HepG2 (cell line): ENCODE measurements around the gene PHLDB1. TPM values are rescaled to one million over a fixed set of nuclear protein-coding genes. Genes with fewer than 3 reads are reported as not detected.

ENCODE experiments used
- AHDC1 ChIP-seq: sonication (generic); formaldehyde crosslinking; IDR thresholded peaks from 2 replicates; pipeline ENCODE4 v1.5.1; 2020; ENCODE audit warnings: mild to moderate bottlenecking, missing genetic modification reagents, borderline replicate concordance
- ATF5 ChIP-seq: sonication (generic); formaldehyde crosslinking; IDR thresholded peaks from 2 replicates; pipeline ENCODE4 v1.4.0; 2020; ENCODE audit warnings: mild to moderate bottlenecking, low read depth, missing genetic modification reagents
- CC2D1A ChIP-seq: sonication (generic); formaldehyde crosslinking; IDR thresholded peaks from 2 replicates; pipeline ENCODE4 v1.8.1; 2023; ENCODE audit warnings: mild to moderate bottlenecking, missing genetic modification reagents
- ELF3 ChIP-seq: IDR thresholded peaks from 2 replicates; pipeline ENCODE4 v1.6.1; 2016; ENCODE audit warnings: missing genetic modification reagents, missing compliant biosample characterization
- ELK4 ChIP-seq: sonication (generic); formaldehyde crosslinking; IDR thresholded peaks from 2 replicates; pipeline ENCODE4 v1.9.0; 2021; ENCODE audit warnings: missing genetic modification reagents, borderline replicate concordance
- FOSL1 ChIP-seq: sonication (generic); formaldehyde crosslinking; IDR thresholded peaks from 2 replicates; pipeline ENCODE4 v1.9.0; 2021; ENCODE audit warnings: missing genetic modification reagents, borderline replicate concordance
- HES4 ChIP-seq: sonication (generic); formaldehyde crosslinking; IDR thresholded peaks from 2 replicates; pipeline ENCODE4 v1.9.0; 2021; ENCODE audit warnings: mild to moderate bottlenecking, missing genetic modification reagents, borderline replicate concordance
- HOMEZ ChIP-seq: IDR thresholded peaks from 2 replicates; pipeline ENCODE4 v1.6.1; 2016; ENCODE audit warnings: low read depth
- HOXA3 ChIP-seq: sonication (generic); formaldehyde crosslinking; IDR thresholded peaks from 2 replicates; pipeline ENCODE4 v1.5.0; 2020; ENCODE audit warnings: missing genetic modification reagents
- KAT2B ChIP-seq: fragments of 150-350 bp; IDR thresholded peaks from 2 replicates; pipeline ENCODE4 v1.6.1; 2014; ENCODE audit warnings: low read depth, low read length, borderline replicate concordance
- NFYC ChIP-seq: IDR thresholded peaks from 2 replicates; pipeline ENCODE4 v1.6.1; 2016; ENCODE audit warnings: missing genetic modification reagents, missing compliant biosample characterization
- NR2F1 ChIP-seq, 2 experiments: fragments of 450-650 bp in 1 of 2; formaldehyde crosslinking in 1 of 2; IDR thresholded peaks; 2 replicates each; pipeline versions ENCODE4 v1.5.0 to v1.6.1; 2016 to 2020; ENCODE audit warnings: mild to moderate bottlenecking in 1 of 2, missing compliant biosample characterization in 1 of 2, missing genetic modification reagents in 1 of 2, moderate library complexity in 1 of 2
- SRSF1 ChIP-seq: fragments of 200-400 bp; formaldehyde crosslinking; optimal IDR thresholded peaks from 2 replicates; pipeline ENCODE3; 2017; ENCODE audit warnings: mild to moderate bottlenecking, low read depth, low read length, moderate library complexity
- ZEB1 ChIP-seq: IDR thresholded peaks from 2 replicates; pipeline ENCODE4 v1.6.1; 2012; ENCODE audit warnings: mild to moderate bottlenecking, low read depth, inconsistent platforms; ENCODE audit not compliant: insufficient replicate concordance
- ZKSCAN1 ChIP-seq: fragments of 150-350 bp; IDR thresholded peaks from 2 replicates; pipeline ENCODE4 v1.6.1; 2014; ENCODE audit warnings: low read length
- ZNF205 ChIP-seq: IDR thresholded peaks from 2 replicates; pipeline ENCODE4 v1.6.1; 2018; ENCODE audit warnings: missing biosample characterization, missing genetic modification reagents
- ZNF704 ChIP-seq: sonication (generic); formaldehyde crosslinking; IDR thresholded peaks from 2 replicates; pipeline ENCODE4 v1.8.1; 2023; ENCODE audit warnings: mild to moderate bottlenecking, inconsistent platforms, moderate library complexity, missing genetic modification reagents, borderline replicate concordance
- ZNF800 ChIP-seq: sonication (generic); formaldehyde crosslinking; IDR thresholded peaks from 2 replicates; pipeline ENCODE4 v1.4.0; 2020; ENCODE audit warnings: missing genetic modification reagents
- polyA plus RNA-seq, 8 experiments: library from polyadenylated mRNA; depleted of rRNA in 3 of 8; stranded (reverse) in 7 of 8; unstranded in 1 of 8; fragments of >200 nt; fragmentation: Illumina TruSeq in 4 of 8; extraction: Trizol in 4 of 8; gene quantifications; 2 replicates each; pipeline versions ENCODE4 v1.2.1 to v1.2.3, GENCODE V29; 2011 to 2016; ENCODE audit warnings: low read depth in 4 of 8, missing spikeins in 1 of 8, mixed read lengths in 1 of 8; ENCODE audit not compliant: insufficient read depth in 1 of 8
- total RNA-seq, 5 experiments: library from RNA; depleted of rRNA; stranded (reverse); fragments of >200 nt; fragmentation: Illumina TruSeq; extraction: Trizol; gene quantifications; 2 replicates each; pipeline ENCODE4 v1.2.3, GENCODE V29; 2016; ENCODE audit warnings: low read depth in 1 of 5

The PHLDB1 gene
- total and polyA plus RNA-seq, 2 of the 13 experiments (the other 11 are each of a cell fraction or from before 2014, with no cell fraction given), result 13.8 to 14.2 TPM

- TF ChIP-seq FOSL1 (CRISPR knock-in tag), result no peak
- peak; percentile 87 for TF ChIP-seq ZEB1
- 0 out of 2 replicates have a peak, but pooled peaks have one; percentile 21 for TF ChIP-seq AHDC1 (CRISPR knock-in tag)
- no peak for TF ChIP-seq ELF3
- TF ChIP-seq ZNF205 (CRISPR knock-in tag), result no peak
- TF ChIP-seq NFYC (CRISPR knock-in tag), result no peak
- no peak for TF ChIP-seq KAT2B
- TF ChIP-seq ELK4 (CRISPR knock-in tag), result no peak
- no peak for TF ChIP-seq HES4
- no peak for TF ChIP-seq ZNF704
- TF ChIP-seq HOXA3, result peak; percentile 37; the same call in 1 of the 2 replicates
- no peak for TF ChIP-seq SRSF1
- TF ChIP-seq ZKSCAN1, result no peak
- TF ChIP-seq CC2D1A (CRISPR knock-in tag), result no peak
- TF ChIP-seq ATF5 (CRISPR knock-in tag), result no peak
- TF ChIP-seq HOMEZ (CRISPR knock-in tag), result peak; percentile 37; the same call in 1 of the 2 replicates
- no peak for TF ChIP-seq ZNF800 (CRISPR knock-in tag)
- peak; percentile 73 to 78; a peak in 3 of 4 replicates for TF ChIP-seq NR2F1 (CRISPR knock-in tag; IDR thresholded peaks at IDR 0.05)
These were observed 42.5 kb downstream of the PHLDB1 start (continued) for GRCh38 chr11:118649941-118650340.
